HG02571 (cell line): ENCODE measurements around the gene BNC2.
"Not testable (repeated sequence)": the region's sequence is repeated elsewhere in the genome, so short reads cannot be mapped to it uniquely, and the experiment has no call there.

ENCODE experiments used
- ATAC-seq: cut with Tn5 transposase; IDR thresholded peaks from one replicate; pipeline ENCODE4 v1.9.1; 2021; ENCODE audit warnings: mild to moderate bottlenecking, moderate library complexity; ENCODE audit not compliant: unreplicated experiment

The BNC2 gene

DNA sequence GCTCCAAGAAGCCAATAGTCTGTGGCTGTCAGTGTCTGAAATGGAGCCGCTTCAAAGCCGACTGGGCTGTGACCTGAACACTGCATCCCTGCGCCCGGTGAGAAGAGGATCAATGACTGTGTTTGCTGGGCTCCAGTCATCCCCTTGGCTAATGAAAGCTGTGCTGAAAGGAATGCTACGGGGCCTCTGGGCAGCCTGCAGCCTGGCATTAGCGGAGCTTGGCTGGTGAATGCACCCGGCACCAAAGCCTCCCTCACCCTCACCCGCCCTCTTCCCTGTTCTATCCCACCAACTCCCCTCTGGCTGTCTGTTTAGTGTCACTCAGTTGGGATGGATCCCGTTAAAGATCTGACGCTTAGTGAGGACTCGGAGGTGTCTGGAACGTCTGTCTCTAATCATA is 355.3 kb downstream of the BNC2 start:
- no peak for ATAC-seq

GRCh38 chr9:16514131-16514530 is 356.3 kb downstream of the BNC2 start:
- ATAC-seq, result no peak

DNA sequence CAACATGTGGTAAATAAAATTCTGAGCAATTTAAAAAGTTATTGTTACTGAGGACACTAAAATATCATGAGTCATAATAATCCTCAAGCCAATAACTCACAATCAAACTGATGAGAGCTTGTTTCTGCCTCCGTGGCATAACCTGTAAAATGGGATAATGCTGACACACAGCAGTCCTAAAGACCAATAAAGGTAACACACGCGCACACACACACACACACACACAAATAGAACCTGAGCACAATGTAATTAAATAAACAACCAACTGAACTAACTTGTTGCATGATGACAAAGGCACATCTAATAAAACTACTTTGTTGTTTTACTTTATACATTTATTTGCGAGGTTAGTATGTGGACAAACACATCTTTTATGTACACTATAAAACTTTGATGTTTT is 358.2 kb downstream of the BNC2 start:
- no peak for ATAC-seq

- ATAC-seq, result no peak
These were observed 360.0 kb downstream of the BNC2 start for GRCh38 chr9:16510482-16510881.

DNA sequence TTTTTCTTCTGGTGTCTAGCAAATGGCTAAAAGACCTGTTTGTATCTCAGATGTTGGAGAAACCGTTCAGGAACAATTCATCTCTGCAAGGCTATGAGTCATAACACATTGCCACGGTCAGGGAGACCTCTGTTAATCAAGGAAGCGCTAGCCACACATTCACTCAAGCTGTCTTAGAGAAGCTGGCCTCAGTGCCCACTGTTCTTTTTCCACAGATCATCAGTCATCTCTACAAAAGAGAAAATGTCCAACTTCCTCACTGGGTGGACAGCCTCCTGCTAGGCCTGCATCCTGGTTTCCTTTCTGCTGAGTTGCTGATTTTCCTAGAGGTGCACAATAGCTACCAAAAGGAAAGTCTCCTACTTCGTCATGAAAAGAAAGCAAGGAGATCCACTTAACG is 360.5 kb downstream of the BNC2 start:
- ATAC-seq, result no peak

- no peak for ATAC-seq
These were observed 365.3 kb downstream of the BNC2 start for GRCh38 chr9:16505199-16505598.

GRCh38 chr9:16501726-16502125 is 368.7 kb downstream of the BNC2 start:
- no peak for ATAC-seq

DNA sequence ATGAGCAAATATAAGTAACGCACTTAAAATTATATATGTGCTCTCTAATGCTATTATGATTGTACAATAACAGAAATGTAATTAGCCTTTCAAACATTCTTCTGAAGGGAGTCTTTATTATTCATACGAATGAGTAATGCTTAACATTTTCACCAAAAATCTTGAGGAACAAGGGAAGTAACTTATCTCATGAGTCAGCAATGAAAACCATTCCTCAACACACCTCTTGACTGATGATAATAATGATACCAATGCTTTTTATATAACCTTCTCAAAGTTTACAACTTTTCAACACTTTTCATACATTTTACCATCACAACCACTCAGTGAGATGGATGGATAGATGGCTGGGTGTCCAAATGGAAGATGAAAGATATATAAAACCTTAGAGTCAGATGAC is 369.3 kb downstream of the BNC2 start:
- no peak for ATAC-seq

- no peak for ATAC-seq
These were observed 370.1 kb downstream of the BNC2 start for GRCh38 chr9:16500386-16500785.

DNA sequence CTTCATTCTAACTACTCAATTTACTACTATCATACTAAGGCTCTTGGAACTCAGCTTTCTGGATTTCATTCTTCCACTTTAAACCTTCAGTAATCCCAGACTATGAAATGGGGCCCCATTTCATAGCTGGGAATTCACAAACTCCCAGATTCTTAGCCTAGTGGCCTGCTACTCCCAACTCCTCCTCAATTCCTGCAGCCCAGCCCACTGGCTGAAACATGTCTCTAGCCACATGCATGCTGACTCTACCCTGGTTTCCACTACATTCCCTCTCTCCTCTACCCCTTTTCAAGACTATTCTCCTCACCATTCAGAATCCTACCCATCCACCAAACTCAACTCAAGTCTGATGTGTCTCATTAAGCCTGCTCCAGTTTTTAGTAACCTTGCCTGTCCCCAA is 370.6 kb downstream of the BNC2 start:
- ATAC-seq, result no peak

- no peak for ATAC-seq
These were observed 373.6 kb downstream of the BNC2 start for GRCh38 chr9:16496908-16497307.

DNA sequence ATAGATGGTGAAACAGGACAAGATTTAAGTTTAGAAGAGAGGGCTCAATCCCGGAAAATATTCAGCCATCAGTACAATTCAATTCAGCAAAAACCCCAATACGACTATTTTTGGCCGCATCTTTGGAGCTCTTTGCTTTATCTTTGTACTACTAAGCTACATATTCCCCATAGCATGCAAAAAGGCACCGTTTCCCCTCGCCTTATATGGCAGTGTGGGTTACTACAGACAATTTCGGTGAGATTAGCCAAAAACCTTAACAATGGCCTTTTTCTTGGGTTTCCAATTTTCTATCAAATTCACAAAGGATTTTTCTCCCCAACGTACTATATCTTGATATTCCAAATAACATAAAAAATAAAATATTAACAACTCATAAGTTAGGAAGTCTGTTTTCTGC is 382.6 kb downstream of the BNC2 start:
- no peak for ATAC-seq

DNA sequence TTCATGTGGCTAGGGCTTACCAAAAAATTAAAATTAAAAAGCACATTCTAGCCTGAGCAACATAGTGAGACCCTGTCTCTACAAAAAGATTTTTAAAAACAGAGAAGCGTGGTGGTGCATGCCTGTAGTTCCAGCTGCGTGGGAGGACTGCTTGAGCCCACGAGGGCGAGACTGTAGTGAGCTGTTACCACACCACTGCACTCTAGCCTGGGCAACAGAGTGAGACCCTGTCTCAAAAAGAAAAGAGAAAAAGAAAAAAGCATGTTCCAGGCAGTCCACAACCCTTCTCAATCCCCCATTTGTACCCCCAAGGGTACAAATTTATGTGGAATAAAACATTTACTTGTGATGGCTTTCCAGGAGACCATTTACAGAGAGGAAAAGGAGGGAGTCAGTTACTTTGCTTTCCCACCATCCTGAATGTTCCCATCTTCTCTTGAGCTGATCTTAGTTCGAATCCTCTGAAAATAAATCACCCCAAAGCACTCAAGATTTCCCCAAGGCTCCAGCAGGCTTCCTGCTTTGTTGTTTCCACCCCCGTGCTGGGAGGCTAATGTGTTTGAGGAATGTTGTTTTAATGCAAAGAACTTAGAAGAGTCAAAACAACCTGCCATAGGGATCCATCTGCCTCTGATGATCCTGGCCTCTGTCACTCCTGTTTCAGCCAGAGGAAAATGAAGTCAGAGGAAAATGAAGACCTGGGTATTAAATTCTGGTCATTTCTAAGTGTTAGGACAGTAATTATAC is 384.7 kb downstream of the BNC2 start:
- ATAC-seq, result no peak

GRCh38 chr9:16485160-16485559 is 385.3 kb downstream of the BNC2 start:
- no peak for ATAC-seq

GRCh38 chr9:16484744-16485143 is 385.7 kb downstream of the BNC2 start:
- no peak for ATAC-seq

DNA sequence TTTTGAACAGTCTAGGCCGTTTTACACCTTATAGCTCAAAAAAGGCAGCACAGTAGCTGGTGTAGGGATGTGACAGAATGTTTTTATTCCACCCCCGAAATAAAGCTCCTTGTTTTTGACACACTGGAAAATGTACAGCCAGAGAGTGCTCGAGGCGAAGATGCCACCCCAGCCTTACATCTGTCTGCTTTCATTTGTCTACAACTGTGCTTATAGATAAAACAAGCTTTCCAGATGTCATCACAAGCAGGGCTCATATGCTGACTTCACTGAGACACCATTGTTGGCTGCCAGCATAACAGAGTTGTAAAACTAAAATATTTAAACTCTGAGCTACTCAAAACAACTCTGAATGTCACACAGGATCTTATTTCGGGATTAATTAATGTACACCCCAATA is 386.3 kb downstream of the BNC2 start:
- no peak for ATAC-seq

GRCh38 chr9:16482764-16483163 is 387.7 kb downstream of the BNC2 start:
- ATAC-seq, result no peak

- not testable (repeated sequence) for ATAC-seq
These were observed 389.9 kb downstream of the BNC2 start for GRCh38 chr9:16480584-16480983.

GRCh38 chr9:16475996-16476395 is 394.5 kb downstream of the BNC2 start:
- ATAC-seq, result no peak

DNA sequence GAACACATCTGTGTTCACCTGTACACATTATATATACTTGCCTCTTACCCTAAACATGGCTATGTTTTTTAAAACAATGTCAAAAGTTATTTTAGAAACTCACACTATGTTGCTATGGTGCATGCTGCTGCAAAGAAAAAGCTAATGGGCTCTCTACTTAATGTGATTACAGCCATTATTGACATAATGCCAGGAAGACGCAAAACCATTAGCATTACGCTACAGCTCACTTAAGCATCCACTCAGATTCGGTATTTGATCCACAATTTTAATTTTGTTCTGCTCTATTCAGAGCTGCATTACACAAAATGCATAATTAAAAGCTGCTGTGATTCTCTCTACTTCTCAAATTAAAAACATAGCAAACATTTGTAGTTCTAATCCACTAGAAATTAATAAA is 395.2 kb downstream of the BNC2 start:
- ATAC-seq, result no peak

- no peak for ATAC-seq
These were observed 401.3 kb downstream of the BNC2 start for GRCh38 chr9:16469184-16469583.

- ATAC-seq, result no peak
These were observed 408.6 kb downstream of the BNC2 start for GRCh38 chr9:16461851-16462250.

DNA sequence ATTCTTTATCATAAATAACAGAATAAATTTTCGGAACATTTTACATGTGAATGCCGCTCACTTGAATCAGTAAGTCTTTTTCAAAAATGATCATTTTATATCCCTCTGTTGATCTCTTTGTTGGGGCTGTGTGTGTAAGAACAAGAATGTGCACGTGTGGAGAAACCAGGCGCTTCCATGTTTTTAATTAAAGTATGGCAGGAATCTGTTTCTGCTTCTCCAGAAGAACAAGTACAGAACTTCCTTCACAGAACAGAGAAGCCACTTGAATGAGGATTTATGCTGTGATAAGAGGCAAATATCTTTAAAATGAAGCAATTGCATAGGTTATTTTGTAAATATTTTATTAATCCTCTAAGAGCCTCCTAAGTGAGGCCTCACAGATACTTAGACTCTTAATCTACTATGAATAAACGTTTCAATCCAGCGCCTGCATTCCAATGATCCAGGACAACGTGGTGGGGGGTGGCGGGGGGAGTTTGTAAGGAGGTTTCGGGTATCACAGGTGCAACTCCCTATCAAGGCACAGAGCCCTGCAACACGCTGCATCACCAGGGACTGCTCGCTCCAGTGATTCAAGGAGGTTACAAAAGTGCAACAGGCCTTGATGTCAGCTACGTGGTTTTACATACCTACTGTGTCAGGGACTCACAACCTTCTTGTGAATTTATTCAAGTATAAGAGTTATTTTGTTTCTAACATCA is 409.2 kb downstream of the BNC2 start:
- no peak for ATAC-seq
